GM12878 (cell line): ENCODE measurements around the gene NFKBIE.

Experiments used
- CBX5 ChIP-seq: sonication (generic); IDR thresholded peaks from 2 replicates; pipeline ENCODE4 v1.6.1; 2016; ENCODE audit warnings: low read depth, moderate library complexity, mild to moderate bottlenecking, inconsistent platforms
- TF ChIP-seq, protein P1 (sequence below): fragments of 450-650 bp; IDR thresholded peaks from 2 replicates; pipeline ENCODE4 v1.6.1; 2017; ENCODE audit warnings: mild to moderate bottlenecking, low read depth, inconsistent platforms; ENCODE audit not compliant: poor library complexity, severe bottlenecking

DNA sequence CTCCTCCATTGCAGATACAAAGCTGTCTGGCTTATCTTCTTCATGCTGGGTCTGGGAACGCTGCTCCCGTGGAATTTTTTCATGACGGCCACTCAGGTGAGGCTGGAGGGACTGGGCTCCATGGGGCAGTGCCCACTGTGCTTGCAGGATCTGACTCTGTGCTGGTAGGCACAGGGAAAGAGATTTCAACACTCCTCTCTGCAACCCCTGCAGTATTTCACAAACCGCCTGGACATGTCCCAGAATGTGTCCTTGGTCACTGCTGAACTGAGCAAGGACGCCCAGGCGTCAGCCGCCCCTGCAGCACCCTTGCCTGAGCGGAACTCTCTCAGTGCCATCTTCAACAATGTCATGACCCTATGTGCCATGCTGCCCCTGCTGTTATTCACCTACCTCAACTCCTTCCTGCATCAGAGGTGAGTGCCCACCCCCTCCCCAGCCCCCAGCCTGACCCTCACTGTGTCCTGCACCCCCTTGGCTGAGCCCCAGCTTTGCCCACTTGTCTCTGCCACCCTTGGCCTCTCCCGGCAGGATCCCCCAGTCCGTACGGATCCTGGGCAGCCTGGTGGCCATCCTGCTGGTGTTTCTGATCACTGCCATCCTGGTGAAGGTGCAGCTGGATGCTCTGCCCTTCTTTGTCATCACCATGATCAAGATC is 35.8 kb downstream of the NFKBIE start:
- TF ChIP-seq, protein P1, sequence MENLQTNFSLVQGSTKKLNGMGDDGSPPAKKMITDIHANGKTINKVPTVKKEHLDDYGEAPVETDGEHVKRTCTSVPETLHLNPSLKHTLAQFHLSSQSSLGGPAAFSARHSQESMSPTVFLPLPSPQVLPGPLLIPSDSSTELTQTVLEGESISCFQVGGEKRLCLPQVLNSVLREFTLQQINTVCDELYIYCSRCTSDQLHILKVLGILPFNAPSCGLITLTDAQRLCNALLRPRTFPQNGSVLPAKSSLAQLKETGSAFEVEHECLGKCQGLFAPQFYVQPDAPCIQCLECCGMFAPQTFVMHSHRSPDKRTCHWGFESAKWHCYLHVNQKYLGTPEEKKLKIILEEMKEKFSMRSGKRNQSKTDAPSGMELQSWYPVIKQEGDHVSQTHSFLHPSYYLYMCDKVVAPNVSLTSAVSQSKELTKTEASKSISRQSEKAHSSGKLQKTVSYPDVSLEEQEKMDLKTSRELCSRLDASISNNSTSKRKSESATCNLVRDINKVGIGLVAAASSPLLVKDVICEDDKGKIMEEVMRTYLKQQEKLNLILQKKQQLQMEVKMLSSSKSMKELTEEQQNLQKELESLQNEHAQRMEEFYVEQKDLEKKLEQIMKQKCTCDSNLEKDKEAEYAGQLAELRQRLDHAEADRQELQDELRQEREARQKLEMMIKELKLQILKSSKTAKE = no peak
- no peak for TF ChIP-seq CBX5
